Uterus (tissue), 4 donors: ENCODE measurements around the gene CDH8. TPM values are rescaled to one million over a fixed set of nuclear protein-coding genes. Genes with fewer than 3 reads are reported as not detected.

Experiments used
- DNase-seq, 2 donors: peaks; one replicate each; pipeline ENCODE4 v3.0.0-alpha.2; 2019 to 2020
- H3K27ac ChIP-seq, 2 donors: fragments of 200-600 bp; sonication (generic); 1 replicate in 1 of 2; 2 replicates in 1 of 2; pipeline ENCODE4 v1.5.1; 2016 to 2018
- H3K27me3 ChIP-seq, 2 donors: fragments of 200-600 bp; sonication (generic); one replicate each; pipeline ENCODE4 v1.5.1; 2018 to 2019; ENCODE audit warnings: control low read depth in 1 of 2
- H3K36me3 ChIP-seq, 2 donors: fragments of 200-600 bp; sonication (generic); one replicate each; pipeline ENCODE4 v1.5.1; 2019; ENCODE audit warnings: control low read depth in 1 of 2
- H3K4me1 ChIP-seq, 2 donors: fragments of 200-600 bp; sonication (generic); one replicate each; pipeline ENCODE4 v1.5.1; 2018 to 2019; ENCODE audit warnings: control low read depth in 1 of 2
- H3K4me3 ChIP-seq, 2 donors: fragments of 200-600 bp; sonication (generic); 1 replicate in 1 of 2; 2 replicates in 1 of 2; pipeline ENCODE4 v1.5.1; 2018 to 2019; ENCODE audit warnings: mild to moderate bottlenecking in 1 of 2
- H3K9me3 ChIP-seq, 2 donors: fragments of 200-600 bp; sonication (generic); one replicate each; pipeline ENCODE4 v1.5.1; 2019; ENCODE audit warnings: control low read depth in 1 of 2
- CTCF ChIP-seq, 4 experiments: fragments of 200-600 bp in 2 of 4; fragments of 450-650 bp in 2 of 4; sonication (generic) in 2 of 4; IDR thresholded peaks; one replicate each; pipeline ENCODE4 v1.5.1; 2016 to 2019; ENCODE audit warnings: antibody characterized with exemption in 4 of 4, mild to moderate bottlenecking in 2 of 4, moderate library complexity in 1 of 4
- POLR2A ChIP-seq, 2 donors: fragments of 450-650 bp; IDR thresholded peaks; one replicate each; pipeline ENCODE4 v1.6.1; 2016; ENCODE audit warnings: antibody characterized with exemption in 2 of 2, mild to moderate bottlenecking in 1 of 2, moderate library complexity in 1 of 2
- intact Hi-C: fragments of 100-400 bp; cut with DNase I; formaldehyde crosslinking; loops from one replicate; pipeline ENCODE4 v1.15.1; 2023; ENCODE audit warnings: low total_unique reads
- total RNA-seq, 4 donors: library from RNA; depleted of rRNA in 3 of 4; stranded (reverse); fragments of >200 nt in 3 of 4; gene quantifications; one replicate each; pipeline versions ENCODE4 v1.1.0 to v1.2.4, GENCODE V29; 2014 to 2023
- donor health status: DM: yes; HTN: yes; CAD: no.

CDH8 gene
- total RNA-seq, 4 donors from 2014 or later: 2.0 to 6.0 TPM; not detected in 2

- Histone ChIP-seq H3K36me3 (no peaks in the 10 kb centered on the region), H3K4me3 (no peak overlapping the region), H3K27ac (no peak overlapping the region), H3K9me3 (no peaks in the 10 kb centered on the region), H3K4me1 (no peaks in the 10 kb centered on the region), H3K27me3 (no peaks in the 10 kb centered on the region)
- no peak for TF ChIP-seq POLR2A (IDR thresholded peaks at IDR 0.05)
- intact Hi-C loops: no loop called here
- no peak for DNase-seq
These were observed 370.7 kb downstream of the CDH8 start for GRCh38 chr16:61665512-61665911.

GRCh38 chr16:61659936-61660335 is 376.3 kb downstream of the CDH8 start:
- Histone ChIP-seq H3K9me3 (no peaks in the 10 kb centered on the region), H3K27ac (no peak overlapping the region), H3K4me3 (no peak overlapping the region), H3K27me3 (no peaks in the 10 kb centered on the region), H3K36me3 (no peaks in the 10 kb centered on the region), H3K4me1 (no peaks in the 10 kb centered on the region)
- DNase-seq: no peak
- no peak for TF ChIP-seq POLR2A (IDR thresholded peaks at IDR 0.05)
- TF ChIP-seq CTCF (IDR thresholded peaks at IDR 0.05): no peak
- intact Hi-C loops: no loop called here

DNA sequence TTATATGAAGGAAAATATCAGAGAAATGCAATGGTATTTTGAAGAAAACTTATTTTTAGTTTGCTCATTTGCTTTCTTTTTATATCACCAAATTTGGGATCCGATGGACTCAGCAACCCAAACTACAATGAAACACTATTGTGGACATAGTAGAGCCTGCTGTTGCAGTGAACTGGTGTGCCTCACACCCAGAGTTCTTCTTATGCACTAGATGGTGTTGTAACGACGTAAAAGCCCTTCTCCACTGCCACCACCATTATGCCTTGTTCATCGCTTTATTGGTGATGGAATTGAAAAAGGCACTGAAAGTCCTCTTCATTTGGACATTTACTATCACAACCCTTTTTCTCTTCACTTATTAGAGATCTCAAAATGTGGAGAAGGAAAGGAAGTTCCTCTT is 381.3 kb downstream of the CDH8 start:
- TF ChIP-seq POLR2A (IDR thresholded peaks at IDR 0.05) (no peak), CTCF (IDR thresholded peaks at IDR 0.05) (no peak)
- intact Hi-C loops: no loop called here

GRCh38 chr16:61653544-61653943 is 382.7 kb downstream of the CDH8 start:
- TF ChIP-seq POLR2A (IDR thresholded peaks at IDR 0.05): no peak
- TF ChIP-seq CTCF (IDR thresholded peaks at IDR 0.05): no peak
- H3K4me1 ChIP-seq: no peaks in the 10 kb centered on the region
- no peak overlapping the region for H3K4me3 ChIP-seq
- no peaks in the 10 kb centered on the region for H3K27me3 ChIP-seq
- DNase-seq: no peak
- intact Hi-C loops: no loop called here
- no peaks in the 10 kb centered on the region for H3K36me3 ChIP-seq
- no peaks in the 10 kb centered on the region for H3K9me3 ChIP-seq
- no peak overlapping the region for H3K27ac ChIP-seq

More for the DNA sequence above, 381.3 kb downstream of the CDH8 start:
- no peak for DNase-seq
- no peaks in the 10 kb centered on the region for H3K4me1 ChIP-seq
- no peak overlapping the region for H3K27ac ChIP-seq
- no peaks in the 10 kb centered on the region for H3K27me3 ChIP-seq
- no peaks in the 10 kb centered on the region for H3K9me3 ChIP-seq
- H3K4me3 ChIP-seq: no peak overlapping the region
- H3K36me3 ChIP-seq: no peaks in the 10 kb centered on the region

DNA sequence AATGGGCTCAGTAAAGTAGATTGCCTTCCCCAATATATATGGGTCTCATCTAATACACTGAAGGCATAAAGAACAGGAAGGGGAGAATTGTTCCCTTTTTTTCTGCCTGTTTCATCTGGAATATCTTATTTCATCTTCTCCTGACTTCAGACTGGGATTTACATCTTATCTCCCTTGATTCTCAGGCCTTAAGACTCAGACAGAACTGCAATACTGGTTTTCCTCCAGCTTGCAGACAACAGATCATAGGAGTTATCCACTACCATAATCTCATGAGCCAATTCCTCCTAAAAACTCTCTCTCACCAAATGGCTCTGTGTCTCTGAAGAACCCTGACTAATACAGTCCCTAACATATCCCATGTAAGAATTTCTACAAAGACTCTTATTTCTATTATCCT is 390.7 kb downstream of the CDH8 start:
- H3K27ac ChIP-seq: no peak overlapping the region
- no peaks in the 10 kb centered on the region for H3K9me3 ChIP-seq
- TF ChIP-seq CTCF (IDR thresholded peaks at IDR 0.05): no peak
- intact Hi-C loops: no loop called here
- H3K27me3 ChIP-seq: no peaks in the 10 kb centered on the region
- H3K36me3 ChIP-seq: no peaks in the 10 kb centered on the region
- DNase-seq: no peak
- no peaks in the 10 kb centered on the region for H3K4me1 ChIP-seq
- H3K4me3 ChIP-seq: no peak overlapping the region

DNA sequence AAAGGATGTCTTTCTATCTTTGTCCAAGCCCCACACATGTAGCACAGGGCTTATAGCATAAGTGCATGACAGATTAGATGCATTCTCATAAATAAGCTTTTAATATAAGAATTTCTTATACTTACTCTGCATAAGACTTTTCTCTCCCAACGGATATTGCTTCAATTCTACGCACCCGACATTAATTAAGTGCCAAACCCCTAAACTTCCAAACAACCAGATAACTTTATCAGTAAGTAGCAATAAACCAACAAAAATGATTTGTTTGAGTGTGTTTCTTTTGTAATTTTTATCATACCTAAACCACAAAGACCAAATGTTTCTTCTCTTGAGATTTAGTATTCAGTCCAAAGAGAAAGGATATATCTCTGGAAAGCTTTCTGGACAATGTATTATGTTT is 391.5 kb downstream of the CDH8 start:
- H3K36me3 ChIP-seq: no peaks in the 10 kb centered on the region
- no peak overlapping the region for H3K4me3 ChIP-seq
- no peaks in the 10 kb centered on the region for H3K9me3 ChIP-seq
- no peaks in the 10 kb centered on the region for H3K4me1 ChIP-seq
- no peak for TF ChIP-seq CTCF (IDR thresholded peaks at IDR 0.05)
- TF ChIP-seq POLR2A (IDR thresholded peaks at IDR 0.05): no peak
- H3K27ac ChIP-seq: no peak overlapping the region
- no peaks in the 10 kb centered on the region for H3K27me3 ChIP-seq
- DNase-seq: no peak
- intact Hi-C loops: no loop called here
